ENCODE measurements around the gene CNKSR3. TPM values are rescaled to one million over a fixed set of nuclear protein-coding genes. Genes with fewer than 3 reads are reported as not detected.

The CNKSR3 gene
- total RNA-seq, 1 donor from 2014 or later = 2.0 TPM

GRCh38 chr6:154356113-154356512, 154.4 kb downstream of the CNKSR3 start:
- Mint-ChIP-seq H3K4me3 (ENCODE audit: unreplicated experiment) (no peak overlapping the region), H3K27ac (ENCODE audit: unreplicated experiment) (no peak overlapping the region), H3K9me3 (ENCODE audit: unreplicated experiment) (no peaks in the 10 kb centered on the region), H3K4me1 (ENCODE audit: low read depth, unreplicated experiment) (no peaks in the 10 kb centered on the region), H3K27me3 (ENCODE audit: unreplicated experiment) (no peaks in the 10 kb centered on the region), H3K36me3 (ENCODE audit: unreplicated experiment) (peaks cover 6% of the 10 kb centered on the region)
- no peak for TF ChIP-seq CTCF (IDR thresholded peaks at IDR 0.05; ENCODE audit: partially characterized antibody, unreplicated experiment)
- no peak for DNase-seq

- Mint-ChIP-seq H3K27ac (ENCODE audit: unreplicated experiment) (no peak overlapping the region), H3K9me3 (ENCODE audit: unreplicated experiment) (no peaks in the 10 kb centered on the region), H3K27me3 (ENCODE audit: unreplicated experiment) (no peaks in the 10 kb centered on the region)
Measured at GRCh38 chr6:154354265-154354777, 156.2 kb downstream of the CNKSR3 start.

GRCh38 chr6:154353626-154354025, 156.9 kb downstream of the CNKSR3 start:
- Mint-ChIP-seq H3K4me1 (ENCODE audit: low read depth, unreplicated experiment) (no peaks in the 10 kb centered on the region), H3K27me3 (ENCODE audit: unreplicated experiment) (no peaks in the 10 kb centered on the region), H3K4me3 (ENCODE audit: unreplicated experiment) (no peak overlapping the region), H3K9me3 (ENCODE audit: unreplicated experiment) (no peaks in the 10 kb centered on the region), H3K36me3 (ENCODE audit: unreplicated experiment) (peaks cover 6% of the 10 kb centered on the region), H3K27ac (ENCODE audit: unreplicated experiment) (no peak overlapping the region)
- TF ChIP-seq CTCF (IDR thresholded peaks at IDR 0.05; ENCODE audit: partially characterized antibody, unreplicated experiment) = no peak
- no peak for DNase-seq

More at GRCh38 chr6:154354265-154354777, 156.2 kb downstream of the CNKSR3 start:
- Mint-ChIP-seq H3K36me3 (ENCODE audit: unreplicated experiment) (peaks cover 6% of the 10 kb centered on the region), H3K4me3 (ENCODE audit: unreplicated experiment) (no peak overlapping the region), H3K4me1 (ENCODE audit: low read depth, unreplicated experiment) (no peaks in the 10 kb centered on the region)
- no peak for TF ChIP-seq CTCF (IDR thresholded peaks at IDR 0.05; ENCODE audit: partially characterized antibody, unreplicated experiment)
- DNase-seq = no peak

GRCh38 chr6:154352898-154353585, 157.4 kb downstream of the CNKSR3 start:
- DNase-seq = no peak
- Mint-ChIP-seq H3K27me3 (ENCODE audit: unreplicated experiment) (no peaks in the 10 kb centered on the region), H3K36me3 (ENCODE audit: unreplicated experiment) (peaks cover 6% of the 10 kb centered on the region), H3K4me3 (ENCODE audit: unreplicated experiment) (no peak overlapping the region), H3K27ac (ENCODE audit: unreplicated experiment) (no peak overlapping the region), H3K9me3 (ENCODE audit: unreplicated experiment) (no peaks in the 10 kb centered on the region), H3K4me1 (ENCODE audit: low read depth, unreplicated experiment) (no peaks in the 10 kb centered on the region)
- TF ChIP-seq CTCF (IDR thresholded peaks at IDR 0.05; ENCODE audit: partially characterized antibody, unreplicated experiment) = no peak

GRCh38 chr6:154350293-154350692, 160.2 kb downstream of the CNKSR3 start:
- no peak for DNase-seq
- H3K4me3 Mint-ChIP-seq (ENCODE audit: unreplicated experiment) = no peak overlapping the region
- TF ChIP-seq CTCF (IDR thresholded peaks at IDR 0.05; ENCODE audit: partially characterized antibody, unreplicated experiment) = no peak
- no peak overlapping the region for H3K27ac Mint-ChIP-seq (ENCODE audit: unreplicated experiment)
- H3K27me3 Mint-ChIP-seq (ENCODE audit: unreplicated experiment) = no peaks in the 10 kb centered on the region
- no peaks in the 10 kb centered on the region for H3K9me3 Mint-ChIP-seq (ENCODE audit: unreplicated experiment)
- peaks cover 6% of the 10 kb centered on the region for H3K36me3 Mint-ChIP-seq (ENCODE audit: unreplicated experiment)
- H3K4me1 Mint-ChIP-seq (ENCODE audit: low read depth, unreplicated experiment) = no peaks in the 10 kb centered on the region

Measured in glutamatergic neuron (in vitro differentiated cells).